Left lung (tissue), 10 donors: ENCODE data around the gene MPPED2. TPM values are rescaled to one million over a fixed set of nuclear protein-coding genes. Genes with fewer than 3 reads are reported as not detected.
A peak's percentile ranks its signal among the peaks of the same experiment; 100 is the strongest.

Source experiments
- ATAC-seq: fragments of 200-7000 bp; cut with Tn5 transposase; one replicate; pipeline ENCODE4 v1.9.1; 2020; ENCODE audit warnings: moderate library complexity
- DNase-seq, 4 donors: peaks; one replicate each; pipeline ENCODE4 v3.0.0-alpha.2; 2013 to 2020
- H3K27ac ChIP-seq, 2 donors: fragments of 200-600 bp; sonication (generic) in 1 of 2; one replicate each; pipeline versions ENCODE4 v1.5.0 to v1.8.0; 2020 to 2021
- H3K27me3 ChIP-seq, 2 donors: fragments of 200-600 bp; sonication (generic) in 1 of 2; one replicate each; pipeline versions ENCODE4 v1.5.0 to v1.8.0; 2020 to 2021
- H3K36me3 ChIP-seq, 2 donors: fragments of 200-600 bp; sonication (generic) in 1 of 2; one replicate each; pipeline versions ENCODE4 v1.5.0 to v1.8.0; 2020 to 2021
- H3K4me1 ChIP-seq, 2 donors: fragments of 200-600 bp; one replicate each; pipeline ENCODE4 v1.8.0; 2021
- H3K4me3 ChIP-seq, 2 donors: fragments of 200-600 bp; sonication (generic) in 1 of 2; one replicate each; pipeline versions ENCODE4 v1.5.0 to v1.8.0; 2020 to 2021; ENCODE audit warnings: mild to moderate bottlenecking in 1 of 2
- H3K9me3 ChIP-seq, 2 donors: fragments of 200-600 bp; sonication (generic) in 1 of 2; one replicate each; pipeline versions ENCODE4 v1.5.0 to v1.8.0; 2020 to 2021
- CTCF ChIP-seq, 2 donors: fragments of 200-600 bp; sonication (generic) in 1 of 2; IDR thresholded peaks; one replicate each; pipeline versions ENCODE4 v1.5.0 to v1.8.0; 2021; ENCODE audit warnings: antibody characterized with exemption in 2 of 2
- intact Hi-C, 2 donors: fragments of 100-400 bp; cut with DNase I; formaldehyde crosslinking; loops; one replicate each; pipeline versions ENCODE4 v1.11.2 to v1.14.2; 2022
- polyA plus RNA-seq, 6 donors: library from polyadenylated mRNA; unstranded; fragments of 120-200 nt; gene quantifications; one replicate each; pipeline ENCODE4 v1.2.1, GENCODE V29; 2013; ENCODE audit not compliant: insufficient read length in 6 of 6
- total RNA-seq, 2 donors: library from RNA; stranded (reverse); fragmentation: NEBNext Ultra II Directional; extraction: Animal tissue kit (Norgen Biotek cat#: 25700); gene quantifications; one replicate each; pipeline ENCODE4 v1.2.1, GENCODE V29; 2021
- donor health status: DM: no; HTN: yes; CAD: no.
- donor health status: DM: no; HTN: no; CAD: no.

The MPPED2 gene
- total and polyA plus RNA-seq, 8 donors, result 0.26 to 5.3 (median 3.2) TPM

- Histone ChIP-seq H3K27me3 (no peaks in the 10 kb centered on the region), H3K27ac (no peak overlapping the region), H3K36me3 (no peaks in the 10 kb centered on the region), H3K4me3 (no peak overlapping the region), H3K4me1 (no peaks in the 10 kb centered on the region), H3K9me3 (no peaks in the 10 kb centered on the region)
- intact Hi-C loops, result no loop called here
- no peak for DNase-seq
- TF ChIP-seq CTCF (IDR thresholded peaks at IDR 0.05), result no peak
- ATAC-seq, result no peak
These were observed 156.6 kb downstream of the MPPED2 start for GRCh38 chr11:30429550-30429949.

GRCh38 chr11:30426781-30427180, 159.4 kb downstream of the MPPED2 start:
- ATAC-seq (no peak), DNase-seq (no peak)
- no peak overlapping the region for H3K27ac ChIP-seq
- intact Hi-C loops, result no loop called here
- no peak overlapping the region for H3K4me3 ChIP-seq
- no peaks in the 10 kb centered on the region for H3K36me3 ChIP-seq
- no peaks in the 10 kb centered on the region for H3K4me1 ChIP-seq
- H3K9me3 ChIP-seq, result no peaks in the 10 kb centered on the region
- no peaks in the 10 kb centered on the region for H3K27me3 ChIP-seq
- no peak for TF ChIP-seq CTCF (IDR thresholded peaks at IDR 0.05)

- no peaks in the 10 kb centered on the region for H3K9me3 ChIP-seq
- TF ChIP-seq CTCF (IDR thresholded peaks at IDR 0.05), result no peak
- H3K27me3 ChIP-seq, result no peaks in the 10 kb centered on the region
- DNase-seq, result no peak
- no peak overlapping the region for H3K27ac ChIP-seq
- no peaks in the 10 kb centered on the region for H3K36me3 ChIP-seq
- ATAC-seq, result no peak
- intact Hi-C loops, result no loop called here
- no peak overlapping the region for H3K4me3 ChIP-seq
- H3K4me1 ChIP-seq, result no peaks in the 10 kb centered on the region
These were observed 161.3 kb downstream of the MPPED2 start for GRCh38 chr11:30424844-30425243.

GRCh38 chr11:30424321-30424720, 161.8 kb downstream of the MPPED2 start:
- H3K27ac ChIP-seq, result no peak overlapping the region
- no peak for ATAC-seq
- H3K9me3 ChIP-seq, result no peaks in the 10 kb centered on the region
- no peak for DNase-seq
- H3K4me1 ChIP-seq, result no peaks in the 10 kb centered on the region
- no peaks in the 10 kb centered on the region for H3K27me3 ChIP-seq
- no peaks in the 10 kb centered on the region for H3K36me3 ChIP-seq
- no peak overlapping the region for H3K4me3 ChIP-seq
- intact Hi-C loops, result no loop called here
- TF ChIP-seq CTCF (IDR thresholded peaks at IDR 0.05), result no peak

- TF ChIP-seq CTCF (IDR thresholded peaks at IDR 0.05), result no peak
- H3K27me3 ChIP-seq, result no peaks in the 10 kb centered on the region
- H3K4me3 ChIP-seq, result no peak overlapping the region
- peak in 1 of 4 donors; percentile 27 for DNase-seq
- no peak for ATAC-seq
- no peaks in the 10 kb centered on the region for H3K4me1 ChIP-seq
- no peaks in the 10 kb centered on the region for H3K36me3 ChIP-seq
- H3K27ac ChIP-seq, result no peak overlapping the region
- H3K9me3 ChIP-seq, result no peaks in the 10 kb centered on the region
- intact Hi-C loops, result no loop called here
These were observed 162.3 kb downstream of the MPPED2 start for GRCh38 chr11:30423886-30424285.
